DND-41 (cell line): Measurements from ENCODE around the gene PCF11.

Source experiments
- ATAC-seq: fragments of 200-7000 bp; cut with Tn5 transposase; 3 replicates; pipeline ENCODE4 v1.9.1; 2021; ENCODE audit warnings: low read depth; ENCODE audit not compliant: insufficient read depth
- DNase-seq: peaks from one replicate; pipeline ENCODE4 v3.0.0-alpha.2; 2020
- H2AFZ ChIP-seq: 2 replicates; pipeline ENCODE4 v1.6.0; 2012; ENCODE audit warnings: low read depth, low read length
- H3K27ac ChIP-seq: 2 replicates; pipeline ENCODE4 v1.5.1; 2012; ENCODE audit warnings: low read length, inconsistent platforms
- H3K27me3 ChIP-seq: fragments of 200-600 bp; sonication (generic); 2 replicates; pipeline ENCODE4 v1.6.0; 2012; ENCODE audit warnings: low read length, mild to moderate bottlenecking, inconsistent platforms; ENCODE audit not compliant: insufficient read depth, poor library complexity
- H3K36me3 ChIP-seq: 2 replicates; pipeline ENCODE4 v1.5.1; 2012; ENCODE audit warnings: low read length, inconsistent platforms; ENCODE audit not compliant: insufficient read depth
- H3K4me1 ChIP-seq: 2 replicates; pipeline ENCODE4 v1.5.1; 2012; ENCODE audit warnings: mild to moderate bottlenecking, low read length; ENCODE audit not compliant: insufficient read depth
- H3K4me2 ChIP-seq: 2 replicates; pipeline ENCODE4 v1.6.0; 2012; ENCODE audit warnings: mild to moderate bottlenecking, moderate library complexity, low read length, inconsistent platforms; ENCODE audit not compliant: insufficient read depth
- H3K4me3 ChIP-seq, 2 experiments: fragments of 200-600 bp in 1 of 2; shearing (Covaris generic) in 1 of 2; 2 replicates each; pipeline ENCODE4 v1.5.1; 2012 to 2016; ENCODE audit warnings: inconsistent platforms in 2 of 2, low read length in 2 of 2, mild to moderate bottlenecking in 2 of 2, low read depth in 1 of 2, moderate library complexity in 1 of 2
- H3K79me2 ChIP-seq: 2 replicates; pipeline ENCODE4 v1.6.0; 2012; ENCODE audit warnings: low read length, inconsistent platforms; ENCODE audit not compliant: insufficient read depth
- H3K9ac ChIP-seq: 2 replicates; pipeline ENCODE4 v1.6.0; 2012; ENCODE audit warnings: low read depth, mild to moderate bottlenecking, inconsistent platforms, low read length, moderate library complexity
- H3K9me3 ChIP-seq: 2 replicates; pipeline ENCODE4 v1.5.1; 2012; ENCODE audit warnings: low read length, moderate library complexity, mild to moderate bottlenecking, inconsistent platforms; ENCODE audit not compliant: insufficient read depth, severe bottlenecking
- H4K20me1 ChIP-seq: 2 replicates; pipeline ENCODE4 v1.6.0; 2012; ENCODE audit warnings: low read length; ENCODE audit not compliant: insufficient read depth
- CTCF ChIP-seq: IDR thresholded peaks from 2 replicates; pipeline ENCODE4 v1.5.1; 2012; ENCODE audit warnings: borderline replicate concordance, low read length, moderate library complexity, mild to moderate bottlenecking; ENCODE audit not compliant: poor library complexity, severe bottlenecking; ENCODE audit errors: extremely low read depth
- EZH2 ChIP-seq: IDR thresholded peaks from 3 replicates; pipeline ENCODE4 v1.6.1; 2012; ENCODE audit warnings: borderline replicate concordance, low read depth, mild to moderate bottlenecking, moderate library complexity, low read length, inconsistent platforms; ENCODE audit not compliant: severe bottlenecking

The PCF11 gene

GRCh38 chr11:83174008-83174407 lies 17.1 kb downstream of the PCF11 start:
- H3K79me2 ChIP-seq, result peaks cover 89% of the 10 kb centered on the region
- H3K36me3 ChIP-seq, result peaks cover 98% of the 10 kb centered on the region
- no peak for ATAC-seq
- no peaks in the 10 kb centered on the region for H3K27me3 ChIP-seq
- no peak overlapping the region for H3K4me3 ChIP-seq
- no peak for DNase-seq
- H3K4me1 ChIP-seq, result peaks cover 28% of the 10 kb centered on the region
- H4K20me1 ChIP-seq, result peaks cover 65% of the 10 kb centered on the region
- H3K27ac ChIP-seq, result no peak overlapping the region
- no peak overlapping the region for H3K9ac ChIP-seq
- H2AFZ ChIP-seq, result no peak overlapping the region
- TF ChIP-seq EZH2 (no peak), CTCF (no peak)
- H3K9me3 ChIP-seq, result no peaks in the 10 kb centered on the region
- H3K4me2 ChIP-seq, result no peak overlapping the region

GRCh38 chr11:83175815-83176214 lies 18.9 kb downstream of the PCF11 start:
- Histone ChIP-seq H3K36me3 (peaks cover 97% of the 10 kb centered on the region), H4K20me1 (peaks cover 47% of the 10 kb centered on the region), H3K4me2 (no peak overlapping the region)

GRCh38 chr11:83181815-83182214 lies 24.9 kb downstream of the PCF11 start:
- Histone ChIP-seq H3K4me3 (no peak overlapping the region), H3K27ac (no peak overlapping the region), H2AFZ (no peak overlapping the region), H4K20me1 (no peaks in the 10 kb centered on the region; the same call in 1 of the 2 replicates), H3K9ac (no peak overlapping the region), H3K27me3 (no peaks in the 10 kb centered on the region), H3K36me3 (peaks cover 96% of the 10 kb centered on the region), H3K79me2 (peaks cover 23% of the 10 kb centered on the region), H3K4me1 (no peaks in the 10 kb centered on the region), H3K4me2 (no peak overlapping the region), H3K9me3 (no peaks in the 10 kb centered on the region)
- ATAC-seq, result no peak
- TF ChIP-seq EZH2, result no peak
- TF ChIP-seq CTCF, result no peak
- DNase-seq, result no peak

More at GRCh38 chr11:83175815-83176214, 18.9 kb downstream of the PCF11 start:
- H3K27me3 ChIP-seq, result no peaks in the 10 kb centered on the region
- no peak overlapping the region for H3K27ac ChIP-seq
- DNase-seq (no peak), ATAC-seq (no peak)
- no peak overlapping the region for H2AFZ ChIP-seq
- TF ChIP-seq CTCF, result no peak
- no peak for TF ChIP-seq EZH2
- H3K79me2 ChIP-seq, result peaks cover 78% of the 10 kb centered on the region
- H3K9me3 ChIP-seq, result no peaks in the 10 kb centered on the region
- H3K4me3 ChIP-seq, result no peak overlapping the region
- peaks cover 10% of the 10 kb centered on the region; the same call in 1 of the 2 replicates for H3K4me1 ChIP-seq
- H3K9ac ChIP-seq, result no peak overlapping the region

- Histone ChIP-seq H3K4me2 (no peak overlapping the region), H3K36me3 (peaks cover 63% of the 10 kb centered on the region), H3K9me3 (no peaks in the 10 kb centered on the region), H2AFZ (no peak overlapping the region), H4K20me1 (no peaks in the 10 kb centered on the region; the same call in 1 of the 2 replicates), H3K79me2 (peaks cover 2% of the 10 kb centered on the region; the same call in 1 of the 2 replicates), H3K27me3 (no peaks in the 10 kb centered on the region), H3K27ac (no peak overlapping the region), H3K4me3 (no peak overlapping the region), H3K4me1 (no peaks in the 10 kb centered on the region), H3K9ac (no peak overlapping the region)
- DNase-seq (no peak), ATAC-seq (no peak)
- no peak for TF ChIP-seq EZH2
- TF ChIP-seq CTCF, result no peak
Observed at GRCh38 chr11:83185767-83186166, 28.8 kb downstream of the PCF11 start.
